Esophagus muscularis mucosa (tissue), 4 donors: ENCODE data around the gene TRMT44. TPM values are rescaled to one million over a fixed set of nuclear protein-coding genes. Genes with fewer than 3 reads are reported as not detected.
A peak's percentile ranks its signal among the peaks of the same experiment; 100 is the strongest.
"Not testable (repeated sequence)": the region's sequence is repeated elsewhere in the genome, so short reads cannot be mapped to it uniquely, and the experiment has no call there.

Experiments used
- DNase-seq: peaks from one replicate; pipeline ENCODE4 v3.0.0-alpha.2; 2017; ENCODE audit errors: extremely low spot score
- H3K27ac ChIP-seq, 4 donors: fragments of 200-600 bp; sonication (generic); replicated peaks in 1 of 4; 1 replicate in 3 of 4; 2 replicates in 1 of 4; pipeline ENCODE4 v1.5.1; 2016 to 2019; ENCODE audit warnings: mild to moderate bottlenecking in 1 of 4
- H3K27me3 ChIP-seq, 4 donors: fragments of 200-600 bp; sonication (generic); one replicate each; pipeline versions ENCODE4 v1.5.1 to v1.6.0; 2016 to 2019
- H3K36me3 ChIP-seq, 4 donors: fragments of 200-600 bp; sonication (generic); one replicate each; pipeline ENCODE4 v1.5.1; 2016 to 2019
- H3K4me1 ChIP-seq, 4 donors: fragments of 200-600 bp; sonication (generic); one replicate each; pipeline ENCODE4 v1.5.1; 2016 to 2019
- H3K4me3 ChIP-seq, 4 donors: fragments of 200-600 bp; sonication (generic); 1 replicate in 2 of 4; 2 replicates in 2 of 4; pipeline ENCODE4 v1.5.1; 2016 to 2019; ENCODE audit warnings: mild to moderate bottlenecking in 4 of 4, moderate library complexity in 1 of 4
- H3K9me3 ChIP-seq, 4 donors: fragments of 200-600 bp; sonication (generic); 1 replicate in 3 of 4; 2 replicates in 1 of 4; pipeline ENCODE4 v1.5.1; 2016 to 2019
- EP300 ChIP-seq: sonication (generic); formaldehyde crosslinking; IDR thresholded peaks from one replicate; pipeline ENCODE4 v1.6.1; 2017; ENCODE audit warnings: antibody characterized with exemption
- POLR2A ChIP-seq: fragments of 450-650 bp; IDR thresholded peaks from one replicate; pipeline ENCODE4 v1.6.1; 2017; ENCODE audit warnings: antibody characterized with exemption, moderate library complexity, mild to moderate bottlenecking, low read depth
- POLR2AphosphoS5 ChIP-seq, 2 donors: sonication (generic); formaldehyde crosslinking; IDR thresholded peaks; one replicate each; pipeline ENCODE4 v1.6.1; 2017; ENCODE audit warnings: antibody characterized with exemption in 2 of 2
- WGBS: methylation state at CpG from one replicate; pipeline ENCODE4 v1.1.5; 2018; 5-methylcytosine and 5-hydroxymethylcytosine counted together
- intact Hi-C: fragments of 100-400 bp; cut with DNase I; formaldehyde crosslinking; loops from one replicate; pipeline ENCODE4 v1.15.1; 2023
- total RNA-seq, 4 donors: library from RNA; depleted of rRNA; stranded (reverse); fragments of >200 nt; gene quantifications; one replicate each; pipeline versions ENCODE4 v1.1.0 to v1.2.1, GENCODE V29; 2016
- TF ChIP-seq, protein P1 (sequence below), 3 experiments: fragments of 200-600 bp in 2 of 3; fragments of 450-650 bp in 1 of 3; sonication (generic) in 2 of 3; IDR thresholded peaks; one replicate each; pipeline ENCODE4 v1.5.1; 2017 to 2019; ENCODE audit warnings: antibody characterized with exemption in 3 of 3, mild to moderate bottlenecking in 2 of 3, moderate library complexity in 1 of 3

Gene TRMT44
- total RNA-seq, 4 donors from 2014 or later, result 14.6 to 21.6 (median 19.4) TPM

DNA sequence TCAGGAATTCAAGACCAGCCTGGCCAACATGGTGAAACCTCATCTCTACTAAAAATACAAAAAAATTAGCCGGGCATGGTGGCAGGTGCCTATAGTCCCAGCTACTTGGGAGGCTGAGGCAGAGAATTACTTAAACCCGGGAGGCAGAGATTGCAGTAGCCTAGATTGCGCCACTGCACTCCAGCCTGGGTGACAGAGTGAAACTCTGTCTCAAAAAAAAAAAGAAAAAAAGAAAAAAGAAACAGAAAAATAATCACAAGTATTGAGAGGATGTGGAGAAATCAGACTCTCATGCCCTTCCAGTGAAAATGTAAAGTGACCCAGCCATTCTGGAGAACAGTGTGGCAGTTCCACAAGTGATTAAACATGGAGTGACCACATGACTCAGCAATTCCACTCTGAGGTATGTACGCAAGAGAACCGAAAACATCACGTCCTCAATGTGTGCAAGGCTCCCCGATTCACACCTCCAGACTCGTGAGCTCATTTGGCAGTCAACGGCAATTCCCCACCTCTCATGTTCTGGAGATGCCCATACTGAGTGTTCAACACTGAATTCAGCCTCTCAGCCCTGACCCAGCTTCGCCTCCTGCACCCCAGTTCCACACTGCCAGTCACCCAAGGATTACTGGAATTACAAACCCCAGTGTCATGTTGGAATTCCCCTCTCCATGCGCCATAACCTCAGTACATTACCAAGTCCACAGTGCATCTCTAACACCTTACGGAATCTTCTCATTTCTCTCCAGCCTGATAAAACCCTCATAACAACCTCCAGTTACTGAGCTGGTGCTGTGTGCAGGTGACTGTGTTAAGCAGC, 21.1 kb upstream of the TRMT44 start:
- H3K27ac ChIP-seq, result peak overlapping the region; percentile 57 to 76 (median 68)

DNA sequence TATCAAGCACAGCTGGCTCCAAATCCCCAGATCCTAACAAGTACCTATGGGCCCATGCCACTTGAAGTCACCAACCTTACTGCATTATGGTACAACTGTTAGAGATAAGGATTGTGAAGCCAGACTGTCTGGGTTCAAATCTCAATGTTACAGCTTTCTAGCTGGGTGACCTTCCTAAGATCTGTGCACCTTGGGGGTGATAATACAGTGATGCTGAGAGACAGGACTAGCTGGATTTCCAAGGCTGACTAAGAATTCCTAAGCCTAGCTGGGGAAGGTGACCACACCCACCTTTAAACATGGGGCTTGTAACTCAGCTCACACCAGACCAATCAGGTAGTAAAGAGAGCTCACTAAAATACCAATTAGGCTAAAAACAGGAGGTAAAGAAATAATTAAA, 20.4 kb upstream of the TRMT44 start:
- H3K4me3 ChIP-seq, H3K9me3 ChIP-seq, H3K27me3 ChIP-seq, DNase-seq, intact Hi-C loops: not testable (repeated sequence)
- Histone ChIP-seq H3K27ac (peak overlapping the region; percentile 57 to 76 (median 68)), H3K4me1 (peaks cover 0 to 48% (median 30%) of the 10 kb centered on the region in 4 donors), H3K36me3 (peaks cover 11 to 43% (median 32%) of the 10 kb centered on the region in 4 donors)

More for the DNA sequence above, 21.1 kb upstream of the TRMT44 start:
- intact Hi-C loops, result no loop called here
- no peaks in the 10 kb centered on the region for H3K9me3 ChIP-seq
- peak; percentile 23 for TF ChIP-seq EP300
- TF ChIP-seq POLR2A, result no peak
- TF ChIP-seq, protein P1, sequence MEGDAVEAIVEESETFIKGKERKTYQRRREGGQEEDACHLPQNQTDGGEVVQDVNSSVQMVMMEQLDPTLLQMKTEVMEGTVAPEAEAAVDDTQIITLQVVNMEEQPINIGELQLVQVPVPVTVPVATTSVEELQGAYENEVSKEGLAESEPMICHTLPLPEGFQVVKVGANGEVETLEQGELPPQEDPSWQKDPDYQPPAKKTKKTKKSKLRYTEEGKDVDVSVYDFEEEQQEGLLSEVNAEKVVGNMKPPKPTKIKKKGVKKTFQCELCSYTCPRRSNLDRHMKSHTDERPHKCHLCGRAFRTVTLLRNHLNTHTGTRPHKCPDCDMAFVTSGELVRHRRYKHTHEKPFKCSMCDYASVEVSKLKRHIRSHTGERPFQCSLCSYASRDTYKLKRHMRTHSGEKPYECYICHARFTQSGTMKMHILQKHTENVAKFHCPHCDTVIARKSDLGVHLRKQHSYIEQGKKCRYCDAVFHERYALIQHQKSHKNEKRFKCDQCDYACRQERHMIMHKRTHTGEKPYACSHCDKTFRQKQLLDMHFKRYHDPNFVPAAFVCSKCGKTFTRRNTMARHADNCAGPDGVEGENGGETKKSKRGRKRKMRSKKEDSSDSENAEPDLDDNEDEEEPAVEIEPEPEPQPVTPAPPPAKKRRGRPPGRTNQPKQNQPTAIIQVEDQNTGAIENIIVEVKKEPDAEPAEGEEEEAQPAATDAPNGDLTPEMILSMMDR (IDR thresholded peaks at IDR 0.05), result no peak
- TF ChIP-seq POLR2AphosphoS5 (IDR thresholded peaks at IDR 0.05), result peak; percentile 63 to 75
- no peak overlapping the region for H3K4me3 ChIP-seq
- WGBS, result 68% methylated on average over 10 of the region's 12 CpGs
- DNase-seq, result no peak
- peaks cover 0 to 44% (median 26%) of the 10 kb centered on the region in 4 donors for H3K4me1 ChIP-seq
- H3K27me3 ChIP-seq, result no peaks in the 10 kb centered on the region
- H3K36me3 ChIP-seq, result peaks cover 18 to 49% (median 38%) of the 10 kb centered on the region in 4 donors

DNA sequence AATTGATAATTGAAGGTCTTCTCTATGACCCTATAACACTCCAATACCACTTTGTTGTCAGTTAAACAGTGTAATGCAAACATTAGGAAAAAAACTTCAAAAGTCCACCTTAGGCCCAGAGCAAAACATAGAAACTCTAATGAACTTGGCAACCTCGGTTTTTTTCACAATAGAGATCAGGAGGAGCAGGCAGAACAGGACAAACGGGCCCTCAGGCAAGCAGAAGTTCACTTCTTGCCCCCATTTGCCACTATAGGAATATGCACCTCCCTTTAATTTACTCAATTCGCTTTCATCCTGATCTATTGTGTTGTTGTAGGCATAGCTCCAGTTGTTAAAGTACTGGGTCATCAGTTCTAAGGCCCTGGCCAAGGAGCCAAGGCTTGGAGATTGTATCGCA, 18.2 kb upstream of the TRMT44 start:
- H3K27me3 ChIP-seq, result no peaks in the 10 kb centered on the region
- WGBS, result 80% methylated on average over 4 of the region's 4 CpGs
- H3K4me3 ChIP-seq, result no peak overlapping the region
- intact Hi-C loops, result no loop called here
- H3K4me1 ChIP-seq, result peaks cover 16 to 63% (median 49%) of the 10 kb centered on the region in 4 donors
- TF ChIP-seq POLR2AphosphoS5 (IDR thresholded peaks at IDR 0.05) (no peak), EP300 (no peak), POLR2A (no peak)
- TF ChIP-seq, protein P1 (IDR thresholded peaks at IDR 0.05), result no peak
- H3K9me3 ChIP-seq, result no peaks in the 10 kb centered on the region
- peak overlapping the region in 1 of 4 donors; percentile 23 for H3K27ac ChIP-seq
- peaks cover 0 to 27% (median 13%) of the 10 kb centered on the region in 4 donors for H3K36me3 ChIP-seq
- no peak for DNase-seq

DNA sequence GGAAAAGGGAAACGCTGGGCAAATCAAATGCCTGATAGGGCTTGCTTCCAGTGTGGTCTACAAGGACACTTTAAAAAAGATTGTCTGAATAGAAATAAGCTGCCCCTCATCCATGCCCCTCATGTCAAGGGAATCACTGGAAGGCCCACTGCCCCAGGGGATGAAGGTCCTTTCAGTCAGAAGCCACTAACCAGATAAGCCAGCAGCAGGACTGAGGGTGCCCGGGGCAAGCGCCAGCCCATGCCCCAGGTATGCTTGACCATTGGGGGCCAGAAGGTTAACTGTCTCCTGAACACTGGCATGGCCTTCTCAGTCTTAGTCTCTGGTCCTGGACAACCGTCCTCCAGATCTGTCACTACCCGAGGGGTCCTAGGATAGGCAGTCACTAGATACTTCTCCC, 17.8 kb upstream of the TRMT44 start:
- no peak for DNase-seq
- Histone ChIP-seq H3K4me1 (peaks cover 20 to 63% (median 54%) of the 10 kb centered on the region in 4 donors), H3K9me3 (no peaks in the 10 kb centered on the region), H3K27me3 (no peaks in the 10 kb centered on the region), H3K27ac (peak overlapping the region in 1 of 4 donors; percentile 23), H3K4me3 (no peak overlapping the region), H3K36me3 (peaks cover 0 to 27% (median 13%) of the 10 kb centered on the region in 4 donors)
- no peak for TF ChIP-seq POLR2A
- intact Hi-C loops, result no loop called here
- 77% methylated on average over 1 of the region's 5 CpGs for WGBS

DNA sequence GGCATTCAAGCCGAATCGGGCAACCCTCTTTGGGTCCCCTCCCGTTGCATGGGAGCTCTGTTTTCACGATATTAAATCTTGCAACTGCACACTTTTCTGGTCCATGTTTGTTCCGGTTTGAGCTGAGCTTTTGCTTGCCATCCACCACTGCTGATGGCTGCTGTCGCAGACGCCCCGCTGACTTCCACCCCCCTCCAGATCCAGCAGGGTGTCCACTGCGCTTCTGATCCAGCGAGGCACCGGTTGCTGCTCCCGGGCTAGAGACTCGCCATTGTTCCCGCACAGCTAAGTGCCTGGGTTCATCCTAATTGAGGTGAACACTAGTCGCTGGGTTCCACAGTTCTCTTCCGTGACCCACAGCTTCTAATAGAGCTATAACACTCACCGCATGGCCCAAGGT, 13.3 kb upstream of the TRMT44 start:
- TF ChIP-seq EP300, result no peak
- TF ChIP-seq POLR2AphosphoS5 (IDR thresholded peaks at IDR 0.05), result no peak
- TF ChIP-seq, protein P1 (IDR thresholded peaks at IDR 0.05), result no peak
- no peak for TF ChIP-seq POLR2A
- H3K9me3 ChIP-seq, result no peaks in the 10 kb centered on the region
- WGBS, result 76% methylated on average over 16 of the region's 17 CpGs
- no peak for DNase-seq
- H3K4me3 ChIP-seq, result peak overlapping the region; percentile 80 to 96 (median 90)
- no peaks in the 10 kb centered on the region for H3K27me3 ChIP-seq
- intact Hi-C loops, result no loop called here
- peaks cover 0 to 19% (median 7%) of the 10 kb centered on the region in 4 donors for H3K36me3 ChIP-seq
- peak overlapping the region in 3 of 4 donors; percentile 91 to 94 (median 92) for H3K27ac ChIP-seq
- H3K4me1 ChIP-seq, result peaks cover 26 to 56% (median 45%) of the 10 kb centered on the region in 4 donors
